Panc1 (cell line): Measurements from ENCODE around the gene SRSF7. TPM values are rescaled to one million over a fixed set of nuclear protein-coding genes. Genes with fewer than 3 reads are reported as not detected.

Experiments used
- ATAC-seq: fragments of 200-7000 bp; cut with Tn5 transposase; 2 replicates; pipeline ENCODE4 v1.9.1; 2020; ENCODE audit warnings: mild to moderate bottlenecking, moderate library complexity
- BruUV-seq: library from RNA; stranded (reverse); fragments of 400-500 nt; replicated peaks from 2 replicates; lab custom pipeline; 2021; lab: Mats Ljungman, UMichigan
- CTCF ChIA-PET: fragments of 300-600 bp; sonication (Branson Sonifier 250); formaldehyde crosslinking; loops from one replicate; lab custom pipeline; 2022; ENCODE audit warnings: antibody characterized with exemption; lab: Charles Lee
- POLR2A ChIA-PET: fragments of 300-600 bp; sonication (Branson Sonifier 250); formaldehyde crosslinking; loops from one replicate; lab custom pipeline; 2022; ENCODE audit warnings: antibody characterized with exemption; lab: Charles Lee
- DNase-seq: peaks from one replicate; pipeline ENCODE4 v3.0.0-alpha.2; 2010; ENCODE audit warnings: low read depth, low spot score
- H3K27ac ChIP-seq: 2 replicates; pipeline ENCODE4 v1.5.1; 2011; ENCODE audit warnings: mild to moderate bottlenecking, low read length, inconsistent platforms
- H3K27me3 ChIP-seq: fragments of 200-500 bp; sonication (Bioruptor generic); 2 replicates; pipeline ENCODE4 v1.6.0; 2014; ENCODE audit warnings: low read length, inconsistent platforms; ENCODE audit not compliant: control insufficient read depth, insufficient read depth
- H3K36me3 ChIP-seq: fragments of 200-500 bp; sonication (Bioruptor generic); 2 replicates; pipeline ENCODE4 v1.5.1; 2014; ENCODE audit warnings: inconsistent platforms, mild to moderate bottlenecking, low read length, moderate library complexity; ENCODE audit not compliant: control insufficient read depth, insufficient read depth
- H3K4me1 ChIP-seq: 2 replicates; pipeline ENCODE4 v1.5.1; 2011; ENCODE audit warnings: inconsistent platforms, mild to moderate bottlenecking, low read length, moderate library complexity; ENCODE audit not compliant: control insufficient read depth, insufficient read depth
- H3K4me3 ChIP-seq, 2 experiments: 2 replicates each; pipeline ENCODE4 v1.5.1; 2011 to 2012; ENCODE audit warnings: low read depth in 2 of 2, low read length in 2 of 2, mild to moderate bottlenecking in 2 of 2, inconsistent platforms in 1 of 2, moderate library complexity in 1 of 2
- H3K9me3 ChIP-seq: fragments of 200-500 bp; sonication (Bioruptor generic); 2 replicates; pipeline ENCODE4 v1.5.1; 2014; ENCODE audit warnings: low read depth, mild to moderate bottlenecking, inconsistent platforms, low read length, moderate library complexity; ENCODE audit not compliant: control insufficient read depth, insufficient read depth
- REST ChIP-seq, 2 experiments: IDR thresholded peaks; 2 replicates each; pipeline ENCODE4 v1.6.1; 2011 to 2012; ENCODE audit warnings: low read depth in 2 of 2, control low read depth in 1 of 2, low read length in 1 of 2, mild to moderate bottlenecking in 1 of 2, moderate library complexity in 1 of 2; ENCODE audit not compliant: insufficient read depth in 1 of 2
- SIN3A ChIP-seq: IDR thresholded peaks from 2 replicates; pipeline ENCODE4 v1.6.1; 2012; ENCODE audit warnings: low read depth, mild to moderate bottlenecking, low read length, moderate library complexity, borderline replicate concordance; ENCODE audit not compliant: insufficient read depth
- TCF7L2 ChIP-seq: IDR thresholded peaks from 2 replicates; pipeline ENCODE4 v1.6.1; 2011; ENCODE audit warnings: mild to moderate bottlenecking, low read depth, low read length, inconsistent platforms
- in situ Hi-C: cut with HindIII; loops from 2 replicates; pipeline ENCODE4 v1.10.0; 2016; ENCODE audit warnings: low sequenced_read_pairs, low pct_unique_long_range_greater_than_20kb
- intact Hi-C: fragments of 100-400 bp; cut with micrococcal nuclease; formaldehyde crosslinking; loops from one replicate; pipeline ENCODE4 v1.10.0; 2022; ENCODE audit not compliant: unreplicated experiment
- total RNA-seq: library from RNA; stranded (reverse); gene quantifications from one replicate; pipeline ENCODE4 v1.2.1, GENCODE V29; 2021; ENCODE audit not compliant: unreplicated experiment

The SRSF7 gene
- total RNA-seq, 1 experiment from 2014 or later, result 220 TPM

- BruUV-seq, result no TSS peak
- ATAC-seq (no peak), DNase-seq (no peak)
- Histone ChIP-seq H3K27me3 (no peaks in the 10 kb centered on the region), H3K4me3 (no peak overlapping the region), H3K27ac (no peak overlapping the region), H3K4me1 (peaks cover 10% of the 10 kb centered on the region), H3K36me3 (peaks cover 17% of the 10 kb centered on the region), H3K9me3 (no peaks in the 10 kb centered on the region)
- no peak for TF ChIP-seq SIN3A
- TF ChIP-seq TCF7L2, result no peak
- TF ChIP-seq REST (IDR thresholded peaks at IDR 0.05; ENCODE audit: insufficient read depth in 1 of 2, low read depth in 2 of 2, low read length in 1 of 2), result no peak
- ChIA-PET POLR2A (no interaction called here), CTCF (no interaction called here)
- in situ Hi-C loops (no loop called here), intact Hi-C loops (no loop called here)
These were observed 2.9 kb upstream of the SRSF7 start for GRCh38 chr2:38754049-38754448.

- Histone ChIP-seq H3K4me1 (peaks cover 31% of the 10 kb centered on the region), H3K27ac (peak overlapping the region; percentile 98), H3K4me3 (peak overlapping the region; percentile 98 to 100), H3K9me3 (no peaks in the 10 kb centered on the region), H3K36me3 (peaks cover 38% of the 10 kb centered on the region), H3K27me3 (no peaks in the 10 kb centered on the region)
- intact Hi-C loops, result no loop called here
- POLR2A ChIA-PET, result interaction anchor here (0.5 to 2.4 kb wide), 30 partner anchors 8 to 1729 kb away, joined by 3 to 15 read pairs (median 4); partner anchors contain the start of genes DHX57 and MORN2
- CTCF ChIA-PET, result no interaction called here
- TF ChIP-seq REST (IDR thresholded peaks at IDR 0.05; ENCODE audit: insufficient read depth in 1 of 2, low read depth in 2 of 2, low read length in 1 of 2) (no peak), TCF7L2 (peak; percentile 25; the same call in 1 of the 2 replicates)
- BruUV-seq, result no TSS peak
- in situ Hi-C loops, result no loop called here
- no peak for DNase-seq
- ATAC-seq, result peak; percentile 59
These were observed 642 bp upstream of the SRSF7 start for GRCh38 chr2:38751596-38752410.
